Measurements from ENCODE around the gene ACOT4.
A peak's percentile ranks its signal among the peaks of the same experiment; 100 is the strongest.
"Not testable (repeated sequence)": the region's sequence is repeated elsewhere in the genome, so short reads cannot be mapped to it uniquely, and the experiment has no call there.

The ACOT4 gene

DNA sequence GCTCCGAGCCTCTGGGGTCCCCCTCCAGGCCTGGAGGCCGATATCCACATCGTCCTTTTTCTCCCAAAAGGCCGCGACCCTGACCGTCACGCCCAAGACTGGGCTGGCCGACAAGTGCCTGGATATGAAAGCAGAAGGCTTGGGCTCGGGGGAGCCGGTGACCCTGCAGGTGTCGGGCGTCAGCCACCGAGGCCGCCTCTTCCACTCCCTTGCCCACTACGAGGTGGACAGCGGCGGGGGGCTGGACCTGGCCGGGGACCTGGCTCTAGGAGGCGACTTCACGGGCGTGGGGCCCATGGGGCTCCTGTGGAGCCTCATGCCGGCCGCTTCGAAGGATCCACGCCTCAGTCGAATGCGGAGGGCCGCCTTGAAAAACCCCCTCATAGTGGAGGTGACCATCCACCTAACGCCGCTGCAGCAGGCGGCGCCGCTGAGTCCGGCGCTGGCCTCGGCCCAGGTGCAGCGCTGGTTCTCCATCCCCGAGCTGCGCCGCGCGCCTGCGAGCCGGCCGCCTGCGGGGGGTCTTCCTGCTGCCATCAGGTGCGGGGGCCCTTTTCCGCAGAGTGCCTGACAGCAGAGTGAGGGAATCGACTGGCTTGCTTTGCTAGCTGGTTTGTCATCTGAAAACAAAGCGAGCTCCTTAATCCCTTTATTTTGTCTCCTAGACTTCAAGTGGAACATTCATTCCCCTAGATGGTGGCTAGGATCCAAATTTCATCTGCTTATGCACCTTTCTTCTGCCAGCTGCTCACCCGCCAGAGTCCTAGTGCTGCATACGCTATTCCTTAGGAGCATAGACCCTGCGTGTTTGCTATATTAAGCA, 42.5 kb downstream of the ACOT4 start:
- H3K4me3 ChIP-seq (ENCODE audit: low read depth, low read length): peak overlapping the region; percentile 62
- TF ChIP-seq, protein P1, sequence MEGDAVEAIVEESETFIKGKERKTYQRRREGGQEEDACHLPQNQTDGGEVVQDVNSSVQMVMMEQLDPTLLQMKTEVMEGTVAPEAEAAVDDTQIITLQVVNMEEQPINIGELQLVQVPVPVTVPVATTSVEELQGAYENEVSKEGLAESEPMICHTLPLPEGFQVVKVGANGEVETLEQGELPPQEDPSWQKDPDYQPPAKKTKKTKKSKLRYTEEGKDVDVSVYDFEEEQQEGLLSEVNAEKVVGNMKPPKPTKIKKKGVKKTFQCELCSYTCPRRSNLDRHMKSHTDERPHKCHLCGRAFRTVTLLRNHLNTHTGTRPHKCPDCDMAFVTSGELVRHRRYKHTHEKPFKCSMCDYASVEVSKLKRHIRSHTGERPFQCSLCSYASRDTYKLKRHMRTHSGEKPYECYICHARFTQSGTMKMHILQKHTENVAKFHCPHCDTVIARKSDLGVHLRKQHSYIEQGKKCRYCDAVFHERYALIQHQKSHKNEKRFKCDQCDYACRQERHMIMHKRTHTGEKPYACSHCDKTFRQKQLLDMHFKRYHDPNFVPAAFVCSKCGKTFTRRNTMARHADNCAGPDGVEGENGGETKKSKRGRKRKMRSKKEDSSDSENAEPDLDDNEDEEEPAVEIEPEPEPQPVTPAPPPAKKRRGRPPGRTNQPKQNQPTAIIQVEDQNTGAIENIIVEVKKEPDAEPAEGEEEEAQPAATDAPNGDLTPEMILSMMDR (IDR thresholded peaks at IDR 0.05; ENCODE audit: insufficient read depth, low read depth, low read length, missing control alignments): no peak
- DNase-seq (ENCODE audit: low read depth): peak; percentile 22

DNA sequence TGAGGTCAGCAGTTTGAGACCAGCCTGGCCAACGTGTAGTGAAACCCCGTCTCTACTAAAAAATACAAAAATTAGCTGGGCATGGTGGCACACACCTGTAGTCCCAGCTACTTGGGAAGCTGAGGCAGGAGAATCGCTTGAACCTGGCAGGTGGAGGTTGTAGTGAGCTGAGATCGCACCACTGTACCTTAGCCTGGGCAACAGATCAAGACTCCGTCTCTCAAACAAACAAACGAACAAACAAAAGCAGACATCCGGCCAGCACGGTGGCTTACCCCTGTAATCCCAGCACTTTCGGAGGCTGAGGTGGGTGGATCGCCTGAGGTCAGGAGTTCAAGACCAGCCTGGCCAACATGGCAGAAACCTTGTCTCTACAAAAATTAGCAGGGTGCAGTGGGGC, 44.7 kb downstream of the ACOT4 start:
- not testable (repeated sequence) for H3K4me3 ChIP-seq (ENCODE audit: low read depth, low read length); DNase-seq (ENCODE audit: low read depth)

DNA sequence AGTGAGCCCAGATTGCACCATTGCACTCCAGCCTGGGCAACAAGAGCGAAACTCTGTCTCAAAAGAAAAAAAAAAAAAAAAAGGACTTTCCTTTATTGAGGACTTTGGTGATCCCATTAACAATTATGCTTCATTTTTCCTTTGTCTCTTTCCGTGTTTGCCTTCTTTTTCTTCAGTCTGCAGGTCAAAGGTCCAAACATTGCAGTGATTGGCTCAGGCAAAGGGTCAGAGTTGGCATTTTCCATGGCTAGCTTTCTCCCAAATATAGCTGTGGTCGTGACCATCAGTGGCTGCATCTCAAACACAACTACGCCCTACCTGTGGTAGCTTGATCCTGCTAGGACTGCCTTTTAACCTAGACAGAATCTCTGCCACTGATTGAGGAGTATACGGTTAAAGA, 46.2 kb downstream of the ACOT4 start:
- TF ChIP-seq, protein P1 (IDR thresholded peaks at IDR 0.05; ENCODE audit: insufficient read depth, low read depth, low read length, missing control alignments): no peak
- H3K4me3 ChIP-seq (ENCODE audit: low read depth, low read length): no peak overlapping the region
- DNase-seq (ENCODE audit: low read depth): no peak

DNA sequence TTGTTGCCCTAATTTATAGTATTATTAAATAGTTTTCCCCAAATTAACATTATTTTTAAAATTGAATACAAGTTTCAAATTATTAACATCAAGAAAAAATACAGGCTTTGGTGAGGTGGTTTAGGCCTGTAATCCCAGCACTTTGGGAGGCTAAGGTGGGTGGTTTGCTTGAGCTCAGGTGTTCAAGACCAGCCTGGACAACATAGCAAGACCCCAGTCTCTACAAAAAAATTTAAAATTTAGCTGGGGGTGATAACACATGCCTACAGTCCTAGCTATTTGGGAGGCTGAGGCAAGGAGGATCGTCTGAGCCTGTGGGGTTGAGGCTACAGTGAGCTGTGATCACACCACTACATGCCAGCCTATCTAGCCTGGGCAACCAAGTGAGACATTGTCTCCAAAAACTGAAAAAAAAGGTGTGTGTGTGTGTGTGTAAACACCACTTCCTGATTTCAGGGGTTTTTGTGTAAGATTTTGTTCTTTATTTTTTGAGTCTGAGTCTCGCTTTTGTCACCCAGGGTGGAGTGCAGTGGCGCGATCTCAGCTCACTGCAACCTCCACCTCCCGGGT, 49.2 kb downstream of the ACOT4 start:
- DNase-seq (ENCODE audit: low read depth): no peak
- no peak overlapping the region for H3K4me3 ChIP-seq (ENCODE audit: low read depth, low read length)
- TF ChIP-seq, protein P1 (IDR thresholded peaks at IDR 0.05; ENCODE audit: insufficient read depth, low read depth, low read length, missing control alignments): no peak

DNA sequence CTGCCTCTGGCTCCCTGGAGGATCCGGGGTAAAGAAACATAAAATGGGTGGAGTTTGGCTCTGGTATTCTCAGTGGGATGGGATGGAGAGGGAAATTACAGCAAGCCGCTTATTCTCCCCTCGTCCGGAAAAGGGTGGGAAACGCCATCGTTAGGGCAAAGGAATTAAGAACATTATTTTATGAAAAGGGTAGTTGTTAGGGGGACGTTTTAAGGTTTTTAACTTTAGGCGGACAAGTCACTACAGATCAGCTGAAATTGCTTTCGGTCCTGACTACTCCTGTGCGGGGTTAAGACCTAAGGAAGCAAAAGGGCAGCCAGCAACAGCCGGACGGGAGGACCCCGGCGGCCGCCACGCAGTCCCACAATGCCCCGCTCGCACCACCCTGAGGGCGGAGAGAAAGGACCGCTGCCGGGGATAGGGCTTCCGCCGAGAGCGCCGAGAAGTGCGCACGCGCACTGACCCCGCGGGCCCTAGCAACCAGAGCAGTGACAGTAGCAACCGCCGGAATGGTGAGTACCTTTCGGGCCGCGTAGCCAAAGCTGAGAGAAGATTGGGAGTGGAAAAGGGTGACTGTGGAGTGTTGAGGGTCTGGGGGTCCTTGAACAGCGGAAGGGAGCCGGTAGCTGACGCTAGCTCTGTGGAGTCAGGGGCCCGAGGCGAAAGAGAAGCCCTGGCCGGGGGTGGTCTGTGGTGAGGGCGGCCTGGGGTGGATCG, 53.0 kb downstream of the ACOT4 start, which contains the start of gene DNAL1:
TSS of gene DNAL1 (plus strand) at position 456 of the 717 bp plus-strand sequence. CDS start at position 510, 54 bp downstream.
- peak within 1 kb of the TSS; percentile 89 for H3K4me3 ChIP-seq (ENCODE audit: low read depth, low read length)
- TF ChIP-seq, protein P1 (IDR thresholded peaks at IDR 0.05; ENCODE audit: insufficient read depth, low read depth, low read length, missing control alignments): no peak

DNA sequence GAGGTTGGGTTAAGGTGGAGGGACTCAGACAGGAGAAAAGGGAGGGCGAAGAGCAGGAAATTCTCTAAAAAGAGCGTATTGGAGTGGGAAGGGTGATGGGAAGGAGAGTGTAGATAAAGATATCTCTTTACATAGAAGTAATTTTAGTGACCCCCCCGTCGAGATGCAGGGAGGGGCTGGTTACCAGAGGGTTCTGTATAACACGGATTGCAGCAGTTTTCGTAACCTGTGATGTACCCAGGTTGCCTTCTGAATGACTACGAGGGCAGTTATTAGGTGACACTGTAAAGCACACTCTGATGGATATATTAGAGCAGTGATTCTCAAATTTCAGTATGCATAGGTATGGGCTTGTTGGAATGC, 53.6 kb downstream of the ACOT4 start:
- DNase-seq (ENCODE audit: low read depth): no peak
- H3K4me3 ChIP-seq (ENCODE audit: low read depth, low read length): peak overlapping the region; percentile 89
- TF ChIP-seq, protein P1 (IDR thresholded peaks at IDR 0.05; ENCODE audit: insufficient read depth, low read depth, low read length, missing control alignments): no peak

More for the DNA sequence above, 53.0 kb downstream of the ACOT4 start, which contains the start of gene DNAL1:
- DNase-seq (ENCODE audit: low read depth): peak; percentile 96

Measured in GM12865 (cell line).